HEK293T (cell line): ENCODE measurements around the gene BANF1.

Experiments used
- HDGF ChIP-seq: fragments of 450-650 bp; IDR thresholded peaks from 2 replicates; pipeline ENCODE4 v1.6.1; 2017; ENCODE audit warnings: antibody characterized with exemption, borderline replicate concordance
- SP1 ChIP-seq: fragments of 450-650 bp; IDR thresholded peaks from 2 replicates; pipeline ENCODE4 v1.6.1; 2017
- TARDBP ChIP-seq: fragments of 450-650 bp; IDR thresholded peaks from 2 replicates; pipeline ENCODE4 v1.6.1; 2016

DNA sequence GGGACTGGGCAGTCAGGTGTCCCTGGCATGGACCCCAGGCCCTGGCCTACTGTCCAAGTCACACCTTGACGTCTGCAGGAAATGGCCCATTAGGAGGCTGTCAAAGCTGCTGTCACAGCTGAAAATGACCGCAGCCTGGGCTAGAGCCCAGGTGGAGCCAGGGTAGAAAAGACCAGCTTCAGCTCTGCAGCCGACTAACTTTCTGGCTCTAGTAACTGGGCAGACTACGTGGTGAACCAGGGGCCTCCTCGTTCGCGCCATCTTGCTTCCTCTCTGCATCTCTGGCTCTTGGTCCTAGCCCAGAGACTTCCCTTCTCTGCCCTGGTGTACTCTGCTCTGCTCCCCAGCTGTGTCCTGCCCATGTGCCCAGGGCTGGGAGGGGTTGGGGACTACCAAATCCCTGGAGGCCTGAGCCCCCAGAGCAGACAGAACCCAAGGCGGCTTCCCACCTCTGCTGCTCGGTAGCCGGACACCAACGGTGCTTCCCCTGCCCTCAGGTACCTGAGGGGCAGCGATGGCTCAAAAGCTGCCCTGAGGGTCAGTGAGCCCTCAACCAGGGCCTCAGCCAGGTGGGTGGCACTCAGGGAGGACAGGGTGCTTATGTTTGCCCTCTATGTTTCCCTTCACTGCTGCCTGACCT is 21.1 kb upstream of the BANF1 start:
- TF ChIP-seq TARDBP (no peak), SP1 (no peak), HDGF (no peak)
